ENCODE data around the gene ABCC10. TPM values are rescaled to one million over a fixed set of nuclear protein-coding genes. Genes with fewer than 3 reads are reported as not detected.

The ABCC10 gene
- total RNA-seq, 6 donors from 2014 or later: 18.8 to 75.4 (median 34.2) TPM

DNA sequence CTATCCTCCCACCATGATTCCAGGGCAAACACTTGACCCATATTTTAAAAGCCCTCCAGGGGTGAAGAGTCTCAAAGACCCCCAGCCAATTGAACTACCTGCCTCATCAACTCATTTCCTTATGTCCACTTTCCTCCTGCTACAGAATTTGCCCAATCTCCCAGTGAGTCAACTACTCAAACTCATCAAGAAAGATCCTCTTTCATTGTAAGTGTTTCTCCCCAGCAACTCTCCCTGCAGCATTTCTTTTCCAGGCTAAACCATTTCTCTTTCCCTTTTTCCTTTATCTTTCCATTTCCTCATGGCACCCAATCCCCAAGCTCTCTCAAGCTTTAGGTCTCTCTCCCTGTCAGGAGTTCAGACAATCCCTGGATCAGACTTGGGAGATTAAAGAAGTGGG, 26.5 kb downstream of the ABCC10 start:
- no peak for ATAC-seq (ENCODE audit: low FRiP score in 2 of 2)
- Histone ChIP-seq H3K4me3 (no peak overlapping the region), H3K9me3 (no peaks in the 10 kb centered on the region), H3K4me1 (peaks cover 16 to 24% (median 19%) of the 10 kb centered on the region in 4 donors), H3K36me3 (peaks cover 14 to 39% (median 36%) of the 10 kb centered on the region in 4 donors), H3K27ac (no peak overlapping the region), H3K27me3 (peaks cover 0 to 21% (median 7%) of the 10 kb centered on the region in 4 donors)
- TF ChIP-seq EP300 (IDR thresholded peaks at IDR 0.05): no peak
- no peak for TF ChIP-seq POLR2AphosphoS5 (IDR thresholded peaks at IDR 0.05)
- TF ChIP-seq, protein P1, sequence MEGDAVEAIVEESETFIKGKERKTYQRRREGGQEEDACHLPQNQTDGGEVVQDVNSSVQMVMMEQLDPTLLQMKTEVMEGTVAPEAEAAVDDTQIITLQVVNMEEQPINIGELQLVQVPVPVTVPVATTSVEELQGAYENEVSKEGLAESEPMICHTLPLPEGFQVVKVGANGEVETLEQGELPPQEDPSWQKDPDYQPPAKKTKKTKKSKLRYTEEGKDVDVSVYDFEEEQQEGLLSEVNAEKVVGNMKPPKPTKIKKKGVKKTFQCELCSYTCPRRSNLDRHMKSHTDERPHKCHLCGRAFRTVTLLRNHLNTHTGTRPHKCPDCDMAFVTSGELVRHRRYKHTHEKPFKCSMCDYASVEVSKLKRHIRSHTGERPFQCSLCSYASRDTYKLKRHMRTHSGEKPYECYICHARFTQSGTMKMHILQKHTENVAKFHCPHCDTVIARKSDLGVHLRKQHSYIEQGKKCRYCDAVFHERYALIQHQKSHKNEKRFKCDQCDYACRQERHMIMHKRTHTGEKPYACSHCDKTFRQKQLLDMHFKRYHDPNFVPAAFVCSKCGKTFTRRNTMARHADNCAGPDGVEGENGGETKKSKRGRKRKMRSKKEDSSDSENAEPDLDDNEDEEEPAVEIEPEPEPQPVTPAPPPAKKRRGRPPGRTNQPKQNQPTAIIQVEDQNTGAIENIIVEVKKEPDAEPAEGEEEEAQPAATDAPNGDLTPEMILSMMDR (IDR thresholded peaks at IDR 0.05): no peak
- no peak for DNase-seq

DNA sequence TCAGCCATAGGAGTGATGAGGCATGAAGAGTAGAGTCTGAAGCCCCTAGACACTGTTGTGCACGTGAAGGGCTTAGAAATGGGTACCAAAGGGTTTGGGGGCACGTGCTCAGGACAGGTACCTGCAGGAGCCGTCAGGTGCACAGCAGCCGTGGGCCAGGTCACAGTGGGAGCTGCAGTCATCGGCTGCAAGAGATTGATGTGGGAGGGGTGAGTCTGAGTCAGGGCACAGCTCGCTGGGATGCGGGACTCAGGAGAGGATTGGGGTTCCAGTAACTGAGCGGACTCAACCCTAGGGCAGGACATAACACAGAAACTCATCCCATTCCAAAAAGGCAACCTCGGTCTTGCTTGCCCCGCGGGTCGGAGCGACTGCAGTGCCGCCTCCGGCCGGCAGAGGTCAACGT, 27.0 kb downstream of the ABCC10 start:
- Histone ChIP-seq H3K4me3 (peak overlapping the region in 3 of 4 donors; percentile 59 to 62 (median 60)), H3K27ac (no peak overlapping the region), H3K36me3 (peaks cover 13 to 34% (median 31%) of the 10 kb centered on the region in 4 donors), H3K27me3 (peaks cover 0 to 21% (median 7%) of the 10 kb centered on the region in 4 donors), H3K4me1 (peaks cover 16 to 24% (median 19%) of the 10 kb centered on the region in 4 donors), H3K9me3 (no peaks in the 10 kb centered on the region)
- DNase-seq (no peak), ATAC-seq (ENCODE audit: low FRiP score in 2 of 2) (peak in 1 of 2 donors; percentile 89)
- 38 to 52% methylated on average over 5 to 9 of the region's 17 CpGs for WGBS, 2 donors
- TF ChIP-seq, protein P1 (IDR thresholded peaks at IDR 0.05): peak; percentile 95 to 98 (median 97)
- no peak for TF ChIP-seq POLR2A (IDR thresholded peaks at IDR 0.05)

DNA sequence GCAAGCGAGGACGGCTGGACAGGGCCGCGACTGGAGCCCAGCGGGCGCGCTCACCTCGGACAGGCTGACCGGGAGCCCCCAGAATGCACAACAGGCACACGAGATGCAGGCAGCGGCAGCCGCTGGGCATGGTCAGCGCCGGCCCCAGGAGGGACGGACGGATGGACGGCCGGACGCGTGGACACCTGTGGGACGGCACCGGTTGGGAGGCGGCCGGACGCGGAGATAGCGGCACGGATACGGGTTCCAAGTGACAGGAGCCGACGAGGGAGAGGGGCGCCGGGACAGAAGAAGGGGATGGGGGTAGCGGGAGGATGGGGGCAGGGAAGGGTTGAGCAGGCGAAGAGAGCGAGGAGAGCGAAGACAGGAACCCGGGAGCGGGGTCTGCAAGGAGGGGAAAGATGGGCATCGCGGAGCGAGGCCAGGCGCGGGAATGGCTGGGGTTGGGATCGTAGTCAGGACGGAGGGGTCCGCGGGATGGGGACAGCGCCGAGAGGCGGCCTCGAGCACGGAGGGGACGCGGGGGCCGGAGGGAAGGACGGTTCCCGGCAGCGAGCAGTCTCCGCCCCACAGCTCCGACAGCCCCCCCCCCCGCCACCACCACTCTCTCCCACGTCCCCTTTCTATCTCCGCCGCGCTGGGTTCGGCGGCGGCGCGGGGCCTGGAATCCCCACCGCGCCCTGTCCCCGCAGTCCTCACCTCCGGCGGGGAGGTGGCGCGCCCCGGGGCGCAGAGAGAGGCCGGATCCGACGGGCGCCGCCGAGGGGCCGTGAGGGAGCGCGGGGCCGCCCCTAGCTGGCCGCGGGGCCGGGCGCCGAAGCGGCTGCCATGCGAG, 27.6 kb downstream of the ABCC10 start:
- DNase-seq (peak; percentile 86 to 98), ATAC-seq (ENCODE audit: low FRiP score in 2 of 2) (peak; percentile 31 to 96)
- TF ChIP-seq, protein P1 (IDR thresholded peaks at IDR 0.05): peak in 2 of 6 experiments; percentile 5 to 22
- no peak for TF ChIP-seq EP300 (IDR thresholded peaks at IDR 0.05)
- Histone ChIP-seq H3K27me3 (peaks cover 0 to 21% (median 7%) of the 10 kb centered on the region in 4 donors), H3K9me3 (no peaks in the 10 kb centered on the region), H3K4me1 (peaks cover 16 to 24% (median 19%) of the 10 kb centered on the region in 4 donors), H3K4me3 (peak overlapping the region; percentile 22 to 62 (median 60)), H3K27ac (peak overlapping the region in 1 of 4 donors; percentile 57), H3K36me3 (peaks cover 6 to 28% (median 25%) of the 10 kb centered on the region in 4 donors)
- 3 to 4% methylated on average over 33 to 40 of the region's 97 CpGs for WGBS, 2 donors

DNA sequence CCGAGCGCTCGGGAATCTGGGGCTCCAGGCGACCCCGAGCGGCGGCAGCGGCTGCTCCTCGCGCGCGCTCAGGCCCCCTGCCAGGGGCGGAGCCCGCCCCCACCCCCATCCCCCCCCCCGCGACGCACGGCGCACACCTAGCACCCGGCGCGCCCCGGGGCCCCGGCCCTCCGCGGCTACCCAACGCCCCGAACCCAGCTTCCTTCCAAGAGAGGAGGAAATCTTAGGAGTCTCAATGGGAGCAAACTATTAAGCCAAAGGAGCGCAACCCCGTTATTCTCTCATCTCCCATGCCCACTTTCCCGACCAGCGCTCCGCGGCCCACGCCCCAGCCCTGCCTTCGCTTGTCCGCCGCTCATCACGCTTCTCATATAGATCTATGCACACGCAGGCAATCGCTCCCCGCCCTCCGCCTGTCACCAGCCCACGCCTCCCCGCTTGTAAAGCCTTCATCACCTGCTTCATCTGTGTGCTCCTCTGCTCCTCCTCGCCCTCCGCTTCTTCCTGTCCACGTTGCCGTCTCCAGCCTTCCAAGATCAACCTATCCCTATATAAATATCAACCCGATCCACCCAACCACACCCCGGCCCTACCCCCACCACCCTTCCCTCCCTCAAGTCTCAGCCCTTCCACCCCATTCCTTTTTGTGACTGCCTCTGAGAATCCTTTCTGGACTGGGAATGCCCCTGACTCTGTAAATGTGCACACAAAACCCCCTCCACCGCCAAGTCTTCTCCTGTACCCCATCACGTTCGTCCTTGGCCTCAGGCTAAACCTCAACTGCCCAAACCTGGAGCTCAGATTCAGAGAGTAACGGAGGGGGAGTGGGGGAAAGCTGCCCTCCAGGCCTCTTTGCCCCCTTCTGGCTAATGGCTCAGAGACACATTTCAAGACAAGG, 28.4 kb downstream of the ABCC10 start, which contains the start of gene DLK2:
Gene DLK2, minus strand, starts transcription at position 18 of the 898 bp plus-strand sequence. CDS start 723 bp downstream, outside the sequence.
- Histone ChIP-seq H3K9me3 (no peaks in the 10 kb centered on the region), H3K36me3 (peaks cover 0 to 20% (median 16%) of the 10 kb centered on the region in 4 donors), H3K4me3 (peak within 1 kb of the TSS; percentile 22 to 62 (median 60)), H3K27ac (peak within 1 kb of the TSS in 1 of 4 donors; percentile 57), H3K27me3 (peaks cover 0 to 21% (median 7%) of the 10 kb centered on the region in 4 donors), H3K4me1 (peaks cover 16 to 24% (median 19%) of the 10 kb centered on the region in 4 donors)
- ATAC-seq (ENCODE audit: low FRiP score in 2 of 2): no peak
- 3 to 6% methylated on average over 27 of the region's 55 CpGs for WGBS, 2 donors
- TF ChIP-seq POLR2A (IDR thresholded peaks at IDR 0.05) (no peak), EP300 (IDR thresholded peaks at IDR 0.05) (no peak), POLR2AphosphoS5 (IDR thresholded peaks at IDR 0.05) (no peak)
- TF ChIP-seq, protein P1 (IDR thresholded peaks at IDR 0.05): no peak
- no peak for DNase-seq

All from upper lobe of left lung (tissue), 6 donors.